Hepatocyte (in vitro differentiated cells): ENCODE data around the gene RBP5. TPM values are rescaled to one million over a fixed set of nuclear protein-coding genes. Genes with fewer than 3 reads are reported as not detected.

ENCODE experiments used
- polyA plus RNA-seq: library from polyadenylated mRNA; unstranded; fragments of >200 nt; fragmentation: Nextera tagmentation; extraction: Ambion mirVana; gene quantifications from 2 replicates; pipeline ENCODE4 v1.2.1, GENCODE V29; 2016
- small RNA-seq: library from RNA; depleted of rRNA; stranded (forward); fragments of <200 nt; gene quantifications from one replicate; pipeline ENCODE3, GENCODE V24; 2014
- total RNA-seq: library from RNA; depleted of rRNA; stranded (reverse); fragments of >200 nt; gene quantifications from 2 replicates; pipeline ENCODE4 v1.2.3, GENCODE V29; 2014

The RBP5 gene
- total and polyA plus RNA-seq, 2 experiments from 2014 or later, result 11.1 to 30.0 TPM

Small RNA genes within 50 kb of the gene (small RNA-seq; reads per million reads assigned to genes)
- not detected for gene RNU6-485P

Other genes starting within 250 kb of the RBP5 start
- gene LRRC23, start 224.1 kb downstream of the RBP5 start, total RNA-seq, result 8.2 and 9.3 TPM in 2 replicates
- gene LRRC23, start 224.1 kb downstream of the RBP5 start, polyA plus RNA-seq, result 9.9 and 12.9 TPM in 2 replicates
- gene ENO2, start 214.3 kb downstream of the RBP5 start, total RNA-seq, result 11.1 and 11.8 TPM in 2 replicates
- 14.2 and 18.8 TPM in 2 replicates for gene ENO2, start 214.3 kb downstream of the RBP5 start, polyA plus RNA-seq
- 11.1 and 15.8 TPM in 2 replicates for gene ATN1, start 200.9 kb downstream of the RBP5 start, total RNA-seq
- 32.7 and 43.7 TPM in 2 replicates for gene ATN1, start 200.9 kb downstream of the RBP5 start, polyA plus RNA-seq
- not detected in 2 replicates for gene RNU7-1, start 185.1 kb downstream of the RBP5 start, total RNA-seq
- not detected in 2 replicates for gene RNU7-1, start 185.1 kb downstream of the RBP5 start, polyA plus RNA-seq
- gene C12orf57, start 184.9 kb downstream of the RBP5 start, total RNA-seq, result 219 and 289 TPM in 2 replicates
- gene C12orf57, start 184.9 kb downstream of the RBP5 start, polyA plus RNA-seq, result 217 and 219 TPM in 2 replicates
- gene PTPN6, start 177.5 kb downstream of the RBP5 start, total RNA-seq, result 14.5 and 17.2 TPM in 2 replicates
- 20.8 and 25.4 TPM in 2 replicates for gene PTPN6, start 177.5 kb downstream of the RBP5 start, polyA plus RNA-seq
- 186 and 197 TPM in 2 replicates for gene PHB2, start 158.2 kb downstream of the RBP5 start, total RNA-seq
- 142 and 143 TPM in 2 replicates for gene PHB2, start 158.2 kb downstream of the RBP5 start, polyA plus RNA-seq
- gene EMG1, start 158.0 kb downstream of the RBP5 start, total RNA-seq, result 24.3 and 26.8 TPM in 2 replicates
- gene EMG1, start 158.0 kb downstream of the RBP5 start, polyA plus RNA-seq, result 50.3 and 51.8 TPM in 2 replicates
- 76.9 and 78.6 TPM in 2 replicates for gene LPCAT3, start 110.4 kb downstream of the RBP5 start, total RNA-seq
- 118 and 119 TPM in 2 replicates for gene LPCAT3, start 110.4 kb downstream of the RBP5 start, polyA plus RNA-seq
- gene C1S, start 68.2 kb downstream of the RBP5 start, total RNA-seq, result 114 and 120 TPM in 2 replicates
- gene C1S, start 68.2 kb downstream of the RBP5 start, polyA plus RNA-seq, result 130 and 143 TPM in 2 replicates
- 80.1 and 85.4 TPM in 2 replicates for gene C1R, start 36.4 kb downstream of the RBP5 start, total RNA-seq
- 89.6 and 95.1 TPM in 2 replicates for gene C1R, start 36.4 kb downstream of the RBP5 start, polyA plus RNA-seq
- gene C1RL, start 19.7 kb downstream of the RBP5 start, total RNA-seq, result 60.0 and 64.5 TPM in 2 replicates
- 26.4 and 35.5 TPM in 2 replicates for gene C1RL, start 19.7 kb downstream of the RBP5 start, polyA plus RNA-seq
- 38.0 and 57.0 TPM in 2 replicates for gene CLSTN3, start 1.5 kb upstream of the RBP5 start, total RNA-seq
- gene CLSTN3, start 1.5 kb upstream of the RBP5 start, polyA plus RNA-seq, result 37.8 and 39.5 TPM in 2 replicates
- 28.3 and 32.6 TPM in 2 replicates for gene PEX5, start 60.8 kb upstream of the RBP5 start, total RNA-seq
- 15.0 and 17.3 TPM in 2 replicates for gene PEX5, start 60.8 kb upstream of the RBP5 start, polyA plus RNA-seq
- not detected in 2 replicates for gene ACSM4, start 175.2 kb upstream of the RBP5 start, total RNA-seq
- gene ACSM4, start 175.2 kb upstream of the RBP5 start, polyA plus RNA-seq, result not detected in 2 replicates